ENCODE measurements around the gene NADSYN1. TPM values are rescaled to one million over a fixed set of nuclear protein-coding genes. Genes with fewer than 3 reads are reported as not detected.

NADSYN1 gene
- polyA plus RNA-seq, 1 donor from 2014 or later = 66.9 TPM

GRCh38 chr11:71474141-71474770 lies 21.3 kb downstream of the NADSYN1 start:
- Histone ChIP-seq H2AFZ (ENCODE audit: low read depth, low read length) (no peak overlapping the region), H3K27me3 (ENCODE audit: insufficient read depth, low read depth, low read length) (no peaks in the 10 kb centered on the region), H3K9ac (ENCODE audit: low read length) (no peak overlapping the region), H3K27ac (ENCODE audit: low read length) (no peak overlapping the region), H3K79me2 (replicated peaks; ENCODE audit: insufficient read depth, low read length) (no peaks in the 10 kb centered on the region), H3K9me2 (ENCODE audit: insufficient read depth, low read length) (no peaks in the 10 kb centered on the region), H3K36me3 (ENCODE audit: insufficient read depth, low read length) (no peaks in the 10 kb centered on the region), H3K4me3 (ENCODE audit: low read length) (no peak overlapping the region), H3F3A (ENCODE audit: insufficient read depth, low read length, poor library complexity, severe bottlenecking) (no peaks in the 10 kb centered on the region), H3K4me2 (ENCODE audit: low read length) (no peak overlapping the region), H3K9me3 (ENCODE audit: low read length) (no peaks in the 10 kb centered on the region), H4K20me1 (ENCODE audit: insufficient read depth) (no peaks in the 10 kb centered on the region)
- TF ChIP-seq EP300 (conservative IDR thresholded peaks at IDR 0.05; ENCODE audit: poor library complexity, severe bottlenecking) (no peak), TAF1 (IDR thresholded peaks at IDR 0.05; ENCODE audit: low read depth) (no peak), MXI1 (conservative IDR thresholded peaks at IDR 0.05; ENCODE audit: poor library complexity, severe bottlenecking) (no peak), RAD21 (conservative IDR thresholded peaks at IDR 0.05) (no peak), EZH2 (IDR thresholded peaks at IDR 0.05; ENCODE audit: borderline replicate concordance, insufficient read depth, low read length, poor library complexity, severe bottlenecking) (no peak), REST (IDR thresholded peaks at IDR 0.05; ENCODE audit: borderline replicate concordance) (no peak), CTCF (IDR thresholded peaks at IDR 0.05; ENCODE audit: poor library complexity, severe bottlenecking) (no peak), SMC3 (conservative IDR thresholded peaks at IDR 0.05; ENCODE audit: poor library complexity) (no peak), POLR2AphosphoS5 (IDR thresholded peaks at IDR 0.05) (no peak)

- Histone ChIP-seq H3K27ac (ENCODE audit: low read length) (no peak overlapping the region), H3K36me3 (ENCODE audit: insufficient read depth, low read length) (no peaks in the 10 kb centered on the region), H2AFZ (ENCODE audit: low read depth, low read length) (no peak overlapping the region), H3F3A (ENCODE audit: insufficient read depth, low read length, poor library complexity, severe bottlenecking) (no peaks in the 10 kb centered on the region), H4K20me1 (ENCODE audit: insufficient read depth) (no peaks in the 10 kb centered on the region), H3K9me3 (ENCODE audit: low read length) (no peaks in the 10 kb centered on the region), H3K4me2 (ENCODE audit: low read length) (no peak overlapping the region), H3K79me2 (replicated peaks; ENCODE audit: insufficient read depth, low read length) (no peaks in the 10 kb centered on the region), H3K9ac (ENCODE audit: low read length) (no peak overlapping the region), H3K9me2 (ENCODE audit: insufficient read depth, low read length) (no peaks in the 10 kb centered on the region), H3K27me3 (ENCODE audit: insufficient read depth, low read depth, low read length) (no peaks in the 10 kb centered on the region), H3K4me3 (ENCODE audit: low read length) (no peak overlapping the region)
- TF ChIP-seq RAD21 (conservative IDR thresholded peaks at IDR 0.05) (no peak), MXI1 (conservative IDR thresholded peaks at IDR 0.05; ENCODE audit: poor library complexity, severe bottlenecking) (no peak), EP300 (conservative IDR thresholded peaks at IDR 0.05; ENCODE audit: poor library complexity, severe bottlenecking) (no peak), TAF1 (IDR thresholded peaks at IDR 0.05; ENCODE audit: low read depth) (no peak), SMC3 (conservative IDR thresholded peaks at IDR 0.05; ENCODE audit: poor library complexity) (no peak), EZH2 (IDR thresholded peaks at IDR 0.05; ENCODE audit: borderline replicate concordance, insufficient read depth, low read length, poor library complexity, severe bottlenecking) (no peak)
These were observed 21.9 kb downstream of the NADSYN1 start for GRCh38 chr11:71474771-71475483.
